NCI-H128 (cell line): Measurements from ENCODE around the gene MCAT.
"Not testable (repeated sequence)": the region's sequence is repeated elsewhere in the genome, so short reads cannot be mapped to it uniquely, and the experiment has no call there.

ENCODE experiments used
- DNase-seq: peaks from one replicate; lab custom pipeline; 2025; ENCODE audit not compliant: unreplicated experiment; lab: John Stamatoyannopoulos, UW

The MCAT gene

GRCh38 chr22:43128928-43129424, 14.2 kb downstream of the MCAT start:
- no peak for DNase-seq

- DNase-seq = no peak
Observed at GRCh38 chr22:43128116-43128515, 15.1 kb downstream of the MCAT start.

- no peak for DNase-seq
Observed at GRCh38 chr22:43127166-43127908, 15.9 kb downstream of the MCAT start.

- no peak for DNase-seq
Observed at GRCh38 chr22:43126501-43127165, 16.6 kb downstream of the MCAT start.

- DNase-seq = no peak
Observed at GRCh38 chr22:43118953-43119458, 24.2 kb downstream of the MCAT start.

- DNase-seq = no peak
Observed at GRCh38 chr22:43118024-43118849, 25.0 kb downstream of the MCAT start.

GRCh38 chr22:43116932-43117331, 26.3 kb downstream of the MCAT start:
- DNase-seq = no peak

GRCh38 chr22:43114958-43115357, 28.2 kb downstream of the MCAT start:
- no peak for DNase-seq

- DNase-seq = no peak
Observed at GRCh38 chr22:43113526-43114251, 29.5 kb downstream of the MCAT start.

GRCh38 chr22:43110927-43111623, 32.1 kb downstream of the MCAT start:
- no peak for DNase-seq

GRCh38 chr22:43110444-43110926, 32.7 kb downstream of the MCAT start, which contains the start of gene BIK:
Gene BIK, plus strand, starts transcription at chr22:43110750. Its CDS starts 13,273 bp downstream, at chr22:43124023.
- no peak for DNase-seq

GRCh38 chr22:43109921-43110443, 33.2 kb downstream of the MCAT start:
- no peak for DNase-seq

- no peak for DNase-seq
Observed at GRCh38 chr22:43109511-43109910, 33.7 kb downstream of the MCAT start.

- no peak for DNase-seq
Observed at GRCh38 chr22:43106302-43106701, 36.9 kb downstream of the MCAT start.

GRCh38 chr22:43104950-43105349, 38.2 kb downstream of the MCAT start:
- DNase-seq = not testable (repeated sequence)

GRCh38 chr22:43104056-43104625, 39.1 kb downstream of the MCAT start:
- not testable (repeated sequence) for DNase-seq

- DNase-seq = no peak
Observed at GRCh38 chr22:43101306-43101705, 41.9 kb downstream of the MCAT start.

GRCh38 chr22:43100225-43100624, 43.0 kb downstream of the MCAT start:
- no peak for DNase-seq

- DNase-seq = no peak
Observed at GRCh38 chr22:43099095-43099494, 44.1 kb downstream of the MCAT start.
